ENCODE measurements around the gene ADGRE3.
"Not testable (repeated sequence)": the region's sequence is repeated elsewhere in the genome, so short reads cannot be mapped to it uniquely, and the experiment has no call there.

DNA sequence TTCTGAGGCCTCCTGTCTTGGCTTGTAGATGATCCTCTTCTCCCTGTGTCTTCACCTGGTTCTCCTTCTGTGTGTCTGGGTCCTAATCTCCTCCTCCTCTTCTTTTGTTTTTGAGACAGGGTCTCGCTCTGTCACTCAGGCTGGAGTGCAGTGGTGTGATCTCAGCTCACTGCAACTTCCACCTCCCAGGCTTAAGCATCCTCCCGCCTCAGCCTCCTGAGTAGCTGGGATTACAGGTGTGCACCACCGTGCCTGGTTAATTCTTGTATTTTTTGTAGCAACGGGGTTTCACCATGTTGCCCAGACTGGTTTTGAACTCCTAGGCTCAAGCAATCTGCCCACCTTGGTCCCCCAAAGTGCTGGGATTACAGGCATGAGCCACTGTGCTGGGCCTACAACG is 62.4 kb downstream of the ADGRE3 start:
- not testable (repeated sequence) for TF ChIP-seq EZH2 (IDR thresholded peaks at IDR 0.05; ENCODE audit: borderline replicate concordance, low read length)
- TF ChIP-seq, protein P1, sequence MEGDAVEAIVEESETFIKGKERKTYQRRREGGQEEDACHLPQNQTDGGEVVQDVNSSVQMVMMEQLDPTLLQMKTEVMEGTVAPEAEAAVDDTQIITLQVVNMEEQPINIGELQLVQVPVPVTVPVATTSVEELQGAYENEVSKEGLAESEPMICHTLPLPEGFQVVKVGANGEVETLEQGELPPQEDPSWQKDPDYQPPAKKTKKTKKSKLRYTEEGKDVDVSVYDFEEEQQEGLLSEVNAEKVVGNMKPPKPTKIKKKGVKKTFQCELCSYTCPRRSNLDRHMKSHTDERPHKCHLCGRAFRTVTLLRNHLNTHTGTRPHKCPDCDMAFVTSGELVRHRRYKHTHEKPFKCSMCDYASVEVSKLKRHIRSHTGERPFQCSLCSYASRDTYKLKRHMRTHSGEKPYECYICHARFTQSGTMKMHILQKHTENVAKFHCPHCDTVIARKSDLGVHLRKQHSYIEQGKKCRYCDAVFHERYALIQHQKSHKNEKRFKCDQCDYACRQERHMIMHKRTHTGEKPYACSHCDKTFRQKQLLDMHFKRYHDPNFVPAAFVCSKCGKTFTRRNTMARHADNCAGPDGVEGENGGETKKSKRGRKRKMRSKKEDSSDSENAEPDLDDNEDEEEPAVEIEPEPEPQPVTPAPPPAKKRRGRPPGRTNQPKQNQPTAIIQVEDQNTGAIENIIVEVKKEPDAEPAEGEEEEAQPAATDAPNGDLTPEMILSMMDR (IDR thresholded peaks at IDR 0.05; ENCODE audit: low read length), result not testable (repeated sequence)

Measured in OCI-LY1 (cell line).